ENCODE data around the gene LSM3.
A peak's percentile ranks its signal among the peaks of the same experiment; 100 is the strongest.

The LSM3 gene

DNA sequence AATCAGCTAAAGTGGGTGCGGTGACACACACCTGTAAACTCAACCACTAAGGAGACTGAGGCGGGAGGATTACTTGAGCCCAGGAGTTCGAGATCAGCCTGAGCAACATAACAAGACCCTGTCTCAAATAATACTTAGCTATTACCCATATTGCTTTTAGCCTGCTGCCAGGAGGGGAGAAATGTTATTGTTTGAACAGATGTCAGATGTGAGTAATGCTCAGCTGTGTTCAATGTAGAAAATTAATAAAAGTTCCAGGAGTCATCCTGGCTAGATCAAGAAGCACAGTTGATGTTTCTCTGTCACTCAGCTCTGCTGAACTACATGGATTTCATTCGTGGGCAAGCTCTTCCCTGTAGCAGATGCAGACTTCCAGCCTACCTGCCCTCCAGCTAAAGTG, 22.2 kb downstream of the LSM3 start:
- DNase-seq (ENCODE audit: low read depth), result no peak

DNA sequence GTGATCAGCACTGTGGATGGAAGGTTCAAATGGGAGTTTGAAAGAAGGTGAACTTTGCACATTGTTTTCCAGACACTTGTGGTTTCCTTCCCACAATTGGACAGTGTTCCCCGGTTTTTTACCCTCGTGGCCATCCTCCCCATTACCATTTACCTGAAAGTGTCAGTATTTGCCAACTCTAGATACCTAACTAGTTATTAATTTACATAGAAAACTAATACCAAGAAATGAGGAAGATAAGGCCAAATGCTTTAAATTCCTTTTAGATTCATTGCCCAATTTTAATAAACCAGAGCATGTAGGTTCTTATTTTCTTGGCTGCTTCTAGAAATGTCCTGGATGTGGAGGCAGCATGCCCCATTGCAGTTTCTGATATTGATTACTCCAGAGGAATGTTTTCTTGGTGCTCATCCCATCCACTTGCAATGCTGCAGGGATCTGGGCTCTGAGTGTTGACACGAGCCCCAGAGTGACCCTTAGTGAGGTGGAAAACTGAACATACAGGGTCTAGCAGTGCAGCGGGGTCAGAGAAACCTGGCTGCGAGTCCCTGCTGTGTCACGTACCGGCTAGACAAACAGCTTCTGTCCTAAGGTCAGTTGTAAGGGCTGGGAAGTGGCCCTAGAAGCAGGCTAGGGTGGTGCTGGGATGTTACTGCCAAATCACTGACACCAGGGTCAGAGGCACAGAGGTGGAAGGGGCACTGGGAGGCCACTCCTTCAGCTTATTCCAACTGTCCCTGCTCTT, 23.5 kb downstream of the LSM3 start:
- DNase-seq (ENCODE audit: low read depth), result no peak

DNA sequence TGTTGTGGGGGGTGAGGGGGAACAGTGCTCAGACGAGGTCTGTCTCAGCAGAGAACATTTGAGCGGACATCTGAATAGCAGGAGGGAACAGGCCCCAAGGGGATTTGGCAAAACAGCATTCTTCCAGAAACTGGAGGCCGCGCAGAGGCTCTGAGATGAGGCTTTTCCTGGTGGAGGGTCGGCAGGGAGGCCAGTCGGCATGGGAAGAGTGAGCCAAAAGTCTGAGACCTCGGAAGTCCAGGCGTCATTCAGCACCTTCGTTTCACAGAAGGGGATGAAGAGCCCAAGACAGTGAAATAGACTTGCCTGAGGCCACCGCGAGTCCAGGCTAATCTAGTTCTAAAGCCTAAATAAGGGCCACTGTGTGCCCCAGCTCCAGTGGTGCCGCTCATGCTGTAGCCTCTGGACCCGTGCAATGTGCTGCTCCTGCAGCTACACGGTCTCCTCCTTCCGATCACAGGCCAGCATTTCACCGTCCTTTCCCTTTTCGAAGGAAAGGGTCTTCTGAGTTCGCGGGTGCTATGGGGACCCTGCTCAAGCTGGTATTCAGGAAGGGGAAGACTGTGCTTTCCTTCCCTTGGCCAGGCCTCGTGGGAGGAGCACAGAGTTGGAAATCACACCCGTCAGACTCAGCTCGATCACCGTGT, 24.4 kb downstream of the LSM3 start:
- no peak for DNase-seq (ENCODE audit: low read depth)

DNA sequence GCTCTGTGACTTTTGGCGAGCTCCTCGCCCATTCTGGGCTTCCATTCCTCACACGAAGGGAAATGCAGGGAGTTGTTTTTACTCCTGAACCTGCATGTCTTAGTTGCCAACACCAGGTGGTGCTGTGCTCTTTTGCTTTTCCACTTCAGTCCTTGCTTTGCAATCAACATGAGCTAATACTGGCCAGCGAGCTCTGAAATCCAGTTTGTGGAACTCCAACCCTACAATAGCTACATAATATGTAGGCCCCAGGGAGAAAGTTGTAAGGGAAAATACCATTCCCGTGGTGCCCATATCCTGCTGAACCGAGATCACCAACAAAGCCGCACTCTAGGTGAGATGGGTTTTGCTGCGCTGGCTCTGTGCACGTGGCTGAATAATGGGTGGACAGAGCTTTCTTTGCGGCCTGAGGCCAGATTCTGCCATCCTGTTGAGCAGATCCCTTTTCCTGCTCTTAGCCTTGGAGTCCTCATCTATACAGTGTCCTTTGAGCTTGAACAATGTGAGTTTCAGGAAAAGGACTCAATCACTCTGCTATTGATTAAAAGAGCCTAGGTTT, 25.0 kb downstream of the LSM3 start:
- DNase-seq (ENCODE audit: low read depth), result peak; percentile 51

DNA sequence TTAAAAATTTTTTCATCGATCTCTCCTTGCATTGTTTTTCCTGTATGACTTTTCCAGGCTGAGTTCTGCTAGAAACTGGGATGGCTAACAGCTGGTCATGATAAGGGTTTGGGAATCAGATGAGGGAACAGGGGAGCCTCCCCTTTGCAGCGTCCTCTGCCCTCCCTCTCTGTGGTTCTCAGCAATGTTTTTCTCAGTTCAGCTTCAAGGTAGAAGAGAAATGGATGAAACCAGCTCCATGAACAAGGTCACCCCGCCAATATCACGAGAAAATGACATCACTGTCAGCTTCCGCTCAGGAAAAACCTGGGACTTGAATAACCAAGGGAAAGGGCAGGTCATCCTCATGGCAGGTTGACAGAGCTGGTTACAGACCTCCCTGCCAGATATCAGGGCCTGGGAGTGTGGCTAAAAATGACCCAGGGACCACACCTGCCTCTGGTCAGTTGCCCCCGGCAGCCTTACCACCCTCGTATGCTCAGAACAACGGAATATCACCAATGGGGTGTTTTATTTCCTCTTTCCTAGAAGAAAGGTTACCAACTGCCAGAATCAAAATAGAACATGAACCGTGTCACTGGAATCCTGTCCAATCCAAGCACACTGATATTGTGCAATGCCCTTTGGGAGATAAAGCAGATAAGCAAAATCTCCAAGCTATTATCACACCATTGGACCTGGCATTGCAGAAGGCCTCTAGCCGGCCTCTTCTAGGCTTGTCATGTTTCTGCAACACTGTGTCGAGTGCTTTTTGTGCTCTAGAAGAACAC, 26.1 kb downstream of the LSM3 start:
- DNase-seq (ENCODE audit: low read depth), result no peak

DNA sequence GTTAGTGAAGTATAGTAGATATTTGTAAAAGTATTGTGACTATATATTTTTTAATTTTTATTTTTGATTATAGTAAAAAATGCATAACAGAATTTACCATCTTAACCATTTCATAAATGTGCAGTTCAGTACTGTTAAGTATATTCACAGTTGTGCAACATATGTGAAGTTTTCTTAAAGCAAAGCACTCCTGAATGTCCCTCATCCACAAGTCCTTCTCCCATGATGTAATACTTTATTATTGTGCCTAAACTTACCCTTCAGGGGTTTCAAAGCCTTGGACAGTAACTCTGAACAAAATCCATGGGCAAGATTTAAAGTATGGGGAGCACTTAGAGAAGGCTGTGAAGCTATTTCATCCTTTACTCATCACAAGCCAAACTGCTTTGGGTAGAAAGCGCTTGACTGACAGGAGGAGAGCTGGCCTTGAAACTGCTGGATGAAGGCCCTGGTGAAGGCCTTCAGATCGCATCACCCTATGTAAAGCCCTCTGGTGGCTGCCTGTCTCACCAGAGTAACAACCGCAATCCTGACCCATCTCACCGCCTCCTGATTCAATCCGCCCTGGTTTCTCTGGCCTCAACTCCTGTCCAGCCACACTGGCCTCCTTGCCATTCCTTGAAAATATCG, 28.0 kb downstream of the LSM3 start:
- no peak for DNase-seq (ENCODE audit: low read depth)

DNA sequence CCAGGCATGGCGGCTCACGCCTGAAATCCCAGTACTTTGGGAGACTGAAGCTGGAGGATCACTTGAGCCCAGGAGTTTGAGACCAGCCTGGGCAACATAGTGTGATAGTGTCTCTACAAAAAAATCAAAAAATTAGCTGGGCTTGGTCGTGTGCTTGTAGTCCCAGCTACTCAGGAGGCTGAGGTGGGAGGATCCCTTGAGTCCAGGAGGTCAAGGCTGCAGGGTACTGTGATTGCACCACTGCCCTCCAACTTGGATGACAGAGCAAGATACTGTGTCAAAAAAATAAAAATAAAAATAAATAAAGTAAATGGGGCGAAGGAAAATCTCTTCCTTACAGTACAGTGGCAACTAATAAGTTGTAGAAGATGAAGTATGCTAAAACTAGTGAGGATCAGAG, 29.6 kb downstream of the LSM3 start:
- DNase-seq (ENCODE audit: low read depth), result no peak

DNA sequence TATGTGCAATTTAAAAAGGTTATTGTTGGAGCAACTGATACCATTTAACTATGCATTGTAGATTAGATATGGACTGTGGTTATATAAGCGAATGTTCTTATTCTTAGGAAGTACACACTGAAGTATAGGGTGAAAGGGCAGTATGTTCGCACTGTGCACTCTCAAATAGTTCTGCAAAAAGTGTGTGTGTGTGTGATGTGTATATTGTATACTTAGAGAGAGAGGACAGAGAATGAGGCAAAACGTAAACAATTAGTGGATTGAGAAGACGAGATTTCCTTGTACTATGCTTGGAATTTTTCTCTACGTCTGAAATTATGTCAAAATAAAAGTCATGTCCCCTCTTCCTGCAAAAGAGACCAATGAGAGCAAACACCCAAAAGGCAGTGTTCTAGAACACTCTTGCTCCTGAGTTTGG, 30.4 kb downstream of the LSM3 start:
- no peak for DNase-seq (ENCODE audit: low read depth)

DNA sequence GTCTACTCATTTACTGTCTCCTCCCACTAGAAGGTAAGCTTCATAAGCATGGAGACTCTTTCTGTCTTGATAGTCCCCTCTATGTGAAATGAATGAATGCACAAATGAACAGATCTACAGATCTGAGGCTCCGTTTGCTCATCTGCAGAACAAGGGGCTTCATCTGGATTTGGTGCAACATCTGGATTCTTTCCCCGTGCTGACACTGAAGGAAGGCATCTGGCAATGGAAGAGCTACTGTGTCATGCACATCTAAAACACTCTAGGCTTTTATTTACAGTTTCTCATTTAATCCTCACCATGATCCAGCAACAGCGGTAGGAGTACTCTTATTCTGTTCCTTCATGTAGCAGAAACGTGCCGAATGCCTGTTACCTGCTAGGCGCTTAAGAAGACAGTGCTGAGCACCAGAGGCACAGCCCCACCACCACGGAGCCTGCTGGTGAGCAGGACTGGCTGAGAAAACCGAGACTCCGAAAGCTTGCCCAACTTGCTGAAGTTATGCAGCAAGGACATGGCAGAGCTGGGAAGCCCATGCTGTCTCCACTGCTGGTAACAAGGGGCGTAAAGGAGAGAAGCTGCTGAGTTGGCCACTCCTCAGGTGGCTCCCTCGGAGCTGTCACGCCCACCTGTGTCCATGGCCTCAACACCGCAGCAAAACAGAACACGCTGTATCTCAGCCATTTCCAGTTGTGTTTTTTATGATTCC, 31.1 kb downstream of the LSM3 start:
- DNase-seq (ENCODE audit: low read depth), result no peak

DNA sequence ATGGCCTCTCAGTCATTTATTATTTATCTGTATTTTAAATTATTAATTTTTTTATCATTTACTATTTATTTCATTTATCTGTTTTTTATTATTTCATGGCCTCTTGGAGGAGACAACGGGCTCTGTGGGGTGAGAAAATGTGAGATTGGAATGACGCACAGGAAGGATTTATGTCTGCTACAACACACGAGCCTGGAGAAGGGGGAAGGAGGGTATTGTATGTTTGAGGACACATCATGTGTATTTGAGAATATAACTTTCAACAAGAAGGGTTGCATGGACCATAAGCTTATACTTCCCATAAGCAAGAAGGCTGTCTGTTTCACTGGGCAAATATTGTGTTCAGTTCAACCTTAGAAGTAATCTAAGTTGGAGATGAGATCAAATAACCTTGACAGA, 31.7 kb downstream of the LSM3 start:
- no peak for DNase-seq (ENCODE audit: low read depth)

DNA sequence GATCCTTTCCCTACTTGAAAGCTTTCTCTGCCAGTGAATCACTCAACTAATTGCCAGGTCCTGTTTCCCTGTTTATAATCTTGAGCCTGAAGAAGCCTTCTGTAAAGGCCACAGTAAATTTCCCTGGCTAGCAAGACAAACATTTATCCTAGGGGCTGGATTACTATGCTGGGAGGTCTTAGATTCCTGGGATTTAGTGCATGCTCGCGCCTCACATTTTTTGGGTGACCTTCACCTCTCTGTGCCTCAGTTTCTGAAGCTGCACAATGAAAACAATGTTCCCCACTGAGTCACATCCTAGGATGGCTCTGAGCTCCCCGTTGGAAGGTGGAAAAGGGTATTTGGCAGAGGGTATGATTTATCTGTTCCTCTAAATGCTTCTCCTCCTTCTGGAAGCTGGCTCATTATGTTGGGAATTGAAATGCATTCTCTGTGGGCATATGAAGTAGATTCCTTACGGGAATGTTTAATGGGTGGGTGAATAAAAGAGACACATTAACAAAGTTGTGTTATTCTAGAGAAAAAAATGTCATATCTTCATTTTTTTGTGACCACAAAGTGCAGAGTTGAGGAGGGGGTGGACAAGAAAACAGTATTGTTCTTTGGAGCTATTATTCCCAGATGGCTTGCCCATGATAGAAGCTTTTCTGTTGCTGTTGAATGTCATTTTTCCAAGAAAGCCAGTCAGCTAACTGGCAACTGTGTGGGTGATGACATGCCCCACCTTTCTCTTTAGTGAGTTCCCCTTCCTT, 32.4 kb downstream of the LSM3 start:
- DNase-seq (ENCODE audit: low read depth), result peak; percentile 96

DNA sequence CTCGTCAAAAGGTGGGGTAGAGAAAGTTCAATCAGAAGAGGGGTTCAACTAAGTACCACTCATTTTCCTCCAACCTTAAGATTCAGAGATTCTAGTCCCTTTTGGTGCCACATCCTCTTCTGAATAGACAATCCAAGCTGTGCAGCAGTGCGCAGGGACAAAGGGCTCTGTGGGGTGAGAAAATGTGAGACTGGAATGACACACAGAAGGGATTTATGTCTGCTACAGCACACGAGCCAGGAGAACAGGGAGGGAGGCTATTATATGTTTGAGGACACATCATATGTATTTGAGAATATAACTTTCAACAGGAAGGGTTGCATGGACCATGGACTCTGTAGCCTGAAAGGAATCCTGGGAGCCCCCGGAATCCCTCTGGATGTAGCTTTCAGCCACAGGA, 33.0 kb downstream of the LSM3 start:
- DNase-seq (ENCODE audit: low read depth), result no peak

DNA sequence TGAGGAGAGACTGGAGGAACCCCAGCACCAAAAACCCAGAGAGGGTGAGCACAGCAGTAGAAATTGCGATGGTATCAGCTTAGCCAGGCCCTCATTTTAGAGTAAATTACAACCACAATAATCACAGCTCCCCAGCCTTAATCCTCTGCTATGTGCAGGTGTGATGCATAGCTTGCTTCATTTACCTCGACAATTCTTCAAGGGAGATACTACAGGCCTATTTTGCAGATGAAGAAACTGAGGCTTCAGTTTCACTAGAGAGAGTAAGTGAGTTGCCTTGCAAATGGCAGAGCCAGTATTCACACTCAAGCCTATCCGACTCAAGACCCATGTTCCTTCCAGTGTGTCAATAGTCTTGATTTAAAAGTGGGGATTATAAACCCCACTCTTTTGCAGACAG, 33.4 kb downstream of the LSM3 start:
- DNase-seq (ENCODE audit: low read depth), result no peak

DNA sequence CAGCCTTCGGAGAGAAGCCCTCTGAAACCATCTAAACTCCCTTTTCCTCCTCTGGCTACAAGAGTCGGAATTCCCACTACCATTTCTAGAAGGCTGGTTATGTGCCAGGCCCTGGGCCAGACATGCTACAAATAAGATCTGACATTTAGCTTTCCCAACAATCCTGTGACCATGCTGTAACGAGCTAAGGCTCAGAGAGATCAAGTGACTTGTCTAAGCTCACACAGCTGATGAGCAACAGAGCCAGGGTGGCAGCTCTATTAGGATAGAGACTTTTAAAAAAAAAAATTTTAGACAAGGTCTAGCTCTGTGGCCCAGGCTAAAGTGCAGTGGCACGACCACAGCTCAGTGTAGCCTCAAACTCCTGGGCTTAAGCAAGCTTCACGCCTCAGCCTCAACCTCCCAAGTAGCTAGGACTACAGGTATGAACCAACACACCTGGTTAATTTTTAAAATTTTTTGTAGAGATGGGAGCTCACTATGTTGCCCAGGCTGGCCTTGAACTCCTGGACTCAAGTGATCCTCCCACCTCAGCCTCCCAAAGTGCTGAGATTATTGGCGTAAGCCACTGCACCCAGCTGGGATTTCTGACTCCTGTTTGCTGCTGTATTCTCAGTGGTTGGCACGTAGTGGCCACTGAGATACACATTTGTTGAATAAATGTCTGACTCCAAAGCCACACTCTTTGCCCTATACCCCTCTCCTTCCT, 34.6 kb downstream of the LSM3 start:
- no peak for DNase-seq (ENCODE audit: low read depth)

DNA sequence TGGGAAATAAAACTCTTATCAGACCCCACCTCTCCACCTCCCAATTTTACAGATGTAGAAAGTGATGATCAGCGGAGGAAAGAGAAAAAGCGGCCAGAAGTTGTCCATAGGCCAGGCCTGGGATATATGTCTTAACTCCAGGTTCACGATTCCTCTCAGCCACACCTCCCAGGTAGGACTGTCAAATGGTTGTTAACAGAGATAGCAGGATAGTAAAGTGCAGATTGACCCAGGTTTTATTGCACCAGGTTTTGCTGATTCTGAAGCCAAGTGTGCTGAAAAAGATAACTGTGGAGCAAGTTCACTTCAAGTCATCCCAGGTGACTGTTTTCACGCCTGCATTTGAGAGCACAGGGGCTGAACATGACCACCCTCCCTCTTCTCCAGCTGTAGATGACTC, 36.1 kb downstream of the LSM3 start:
- no peak for DNase-seq (ENCODE audit: low read depth)

DNA sequence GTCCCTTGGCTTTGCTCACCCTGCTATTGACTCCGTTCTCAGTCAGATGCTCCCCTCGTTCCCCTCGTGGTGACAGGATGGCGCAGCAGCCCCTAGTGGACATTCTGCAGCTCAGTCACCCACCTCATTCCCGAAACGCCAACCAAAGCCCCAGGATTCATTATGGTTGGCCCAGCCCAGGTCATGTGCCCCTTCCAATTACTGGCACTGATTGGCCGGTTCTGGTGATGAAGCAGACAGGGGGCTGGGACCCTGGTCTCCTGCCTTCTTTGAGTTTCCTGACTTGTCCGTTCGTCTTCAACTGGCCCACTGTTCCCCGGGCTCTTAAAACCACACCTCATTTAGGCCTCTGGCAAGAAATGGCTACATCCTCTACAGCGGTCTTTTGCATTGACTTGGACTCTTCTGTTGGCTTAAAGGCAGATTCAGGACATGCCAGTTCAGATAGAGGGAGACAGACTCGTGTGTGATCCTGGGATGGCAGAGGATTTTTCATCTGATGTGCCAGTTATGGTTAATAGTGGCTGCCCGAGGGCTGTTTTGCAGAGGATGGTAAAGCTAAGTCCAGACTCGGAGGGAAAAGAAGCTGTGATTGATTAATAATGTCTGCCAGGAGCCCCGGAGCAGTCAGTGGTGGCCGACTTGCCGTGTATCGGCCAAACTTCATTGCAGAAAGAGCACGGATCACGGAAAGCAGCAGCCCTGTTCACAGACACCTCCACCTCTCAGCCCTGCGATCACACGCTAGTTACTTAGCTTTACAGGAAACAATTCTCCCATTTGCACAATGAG, 37.8 kb downstream of the LSM3 start:
- no peak for DNase-seq (ENCODE audit: low read depth)

DNA sequence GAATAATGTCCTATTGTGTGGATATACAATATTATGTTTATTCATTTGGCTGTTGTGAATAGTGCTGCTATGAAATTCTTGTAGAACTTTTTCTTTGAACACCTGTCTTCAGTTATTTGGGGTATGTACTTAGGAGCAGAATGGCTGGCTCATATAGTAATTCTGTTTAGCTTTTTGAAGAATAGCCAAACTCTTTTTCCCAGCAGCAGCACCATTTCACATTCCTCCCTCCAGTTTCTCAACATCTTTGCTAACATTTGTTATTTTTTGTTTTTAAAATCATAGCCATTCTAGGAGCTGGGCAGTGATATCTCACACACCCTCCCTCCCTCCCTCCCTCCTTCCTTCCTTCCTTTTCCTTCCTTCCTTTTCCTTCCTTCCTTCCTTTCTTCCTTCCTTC, 39.7 kb downstream of the LSM3 start:
- no peak for DNase-seq (ENCODE audit: low read depth)

DNA sequence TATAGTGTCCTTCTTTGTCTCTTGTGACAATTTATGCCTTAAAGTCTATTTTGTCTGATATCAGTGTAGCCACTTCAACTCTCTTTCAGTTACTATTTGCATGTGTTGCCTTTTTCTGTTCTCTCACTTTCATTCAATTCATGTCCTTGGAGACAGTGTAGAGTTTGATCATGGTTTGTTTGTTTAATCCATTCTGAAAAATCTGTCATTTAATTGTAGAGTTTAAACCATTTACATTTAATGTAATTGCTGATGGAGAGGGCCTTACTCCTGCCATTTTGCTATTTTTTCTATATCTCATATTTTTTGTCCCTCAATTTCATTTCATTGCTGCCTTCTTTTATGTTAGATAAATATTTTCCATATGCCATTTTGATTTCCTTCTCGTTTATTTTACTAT, 42.3 kb downstream of the LSM3 start:
- no peak for DNase-seq (ENCODE audit: low read depth)

DNA sequence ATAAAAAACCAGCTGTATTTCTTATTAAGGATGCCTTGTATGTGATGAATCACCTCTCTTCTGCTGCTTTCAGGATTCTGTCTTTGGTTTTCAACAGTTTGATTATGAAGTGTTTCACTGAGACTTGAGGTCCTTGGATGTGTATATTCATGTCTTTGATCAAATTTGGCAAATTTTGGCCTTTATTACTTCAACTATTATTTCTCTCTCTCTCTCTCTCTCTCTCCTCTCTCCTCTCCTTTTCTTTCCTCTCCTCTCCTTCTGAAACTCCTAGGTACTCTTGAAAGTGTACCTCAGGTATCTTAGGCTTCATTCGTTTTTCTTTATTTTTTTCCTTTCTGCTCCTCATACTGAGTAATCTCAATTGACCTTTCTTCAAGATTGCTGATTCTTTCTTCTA, 43.3 kb downstream of the LSM3 start:
- DNase-seq (ENCODE audit: low read depth), result no peak

DNA sequence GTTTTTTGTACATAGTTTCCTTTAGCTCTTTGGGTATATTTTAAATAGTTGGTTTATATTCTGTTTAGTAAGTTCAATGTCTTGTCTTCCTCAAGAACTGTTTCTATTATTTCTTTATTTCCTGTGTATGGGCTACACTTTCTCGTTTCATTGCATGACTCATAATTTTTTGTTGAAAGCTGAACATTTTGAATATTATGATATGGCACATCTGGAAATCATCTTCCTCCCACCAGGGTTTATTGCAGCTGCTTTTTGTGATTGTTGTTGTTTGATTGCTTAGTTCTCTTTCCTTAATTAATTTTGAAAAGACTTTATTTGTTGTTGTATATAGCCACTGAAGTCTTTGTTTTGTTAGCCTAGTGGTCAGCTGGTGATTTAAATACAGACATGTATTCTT, 43.8 kb downstream of the LSM3 start:
- no peak for DNase-seq (ENCODE audit: low read depth)
